HEK293 (cell line): ENCODE data around the gene VWA3A.
"Not testable (repeated sequence)": the region's sequence is repeated elsewhere in the genome, so short reads cannot be mapped to it uniquely, and the experiment has no call there.

Experiments used
- CTCF ChIA-PET: fragments of 350-600 bp; formaldehyde crosslinking; extraction: SDS; loops from one replicate; lab custom pipeline; 2021; ENCODE audit warnings: antibody characterized with exemption; lab: Yijun Ruan, JAX
- POLR2A ChIA-PET: fragments of 300-600 bp; formaldehyde crosslinking; extraction: SDS; loops from one replicate; lab custom pipeline; 2020; ENCODE audit warnings: antibody characterized with exemption, inconsistent platforms; lab: Yijun Ruan, JAX
- H3K27ac ChIP-seq: fragments of 200-500 bp; sonication (Bioruptor generic); 2 replicates; pipeline ENCODE4 v1.5.1; 2014; ENCODE audit warnings: low read depth, low read length, control low read depth, inconsistent platforms; ENCODE audit errors: extremely low read depth
- H3K36me3 ChIP-seq, 2 experiments: fragments of 200-500 bp in 1 of 2; sonication (Bioruptor generic) in 1 of 2; 1 replicate in 1 of 2; 2 replicates in 1 of 2; pipeline ENCODE4 v1.5.1; 2014 to 2017; ENCODE audit warnings: inconsistent platforms in 2 of 2, low read length in 2 of 2; ENCODE audit not compliant: control insufficient read depth in 2 of 2, insufficient read depth in 1 of 2
- H3K4me1 ChIP-seq: fragments of 200-500 bp; sonication (Bioruptor generic); 2 replicates; pipeline ENCODE4 v1.5.1; 2014; ENCODE audit warnings: mild to moderate bottlenecking, low read length, inconsistent platforms; ENCODE audit not compliant: control insufficient read depth, insufficient read depth
- H3K4me3 ChIP-seq: 2 replicates; pipeline ENCODE4 v1.5.1; 2011; ENCODE audit warnings: low read depth, mild to moderate bottlenecking, control low read depth, low read length, moderate library complexity
- H3K9me3 ChIP-seq: fragments of 200-500 bp; sonication (Bioruptor generic); 2 replicates; pipeline ENCODE4 v1.5.1; 2014; ENCODE audit warnings: low read depth, low read length, inconsistent platforms; ENCODE audit not compliant: control insufficient read depth, insufficient read depth
- CTCF ChIP-seq: fragments of 450-650 bp; formaldehyde crosslinking; IDR thresholded peaks from 2 replicates; pipeline ENCODE4 v1.5.1; 2016; ENCODE audit warnings: missing biosample characterization, missing genetic modification characterization
- GLIS1 ChIP-seq: fragments of 450-650 bp; formaldehyde crosslinking; IDR thresholded peaks from 2 replicates; pipeline ENCODE4 v1.5.1; 2016; ENCODE audit warnings: missing biosample characterization, missing genetic modification characterization
- SP3 ChIP-seq: fragments of 450-650 bp; formaldehyde crosslinking; IDR thresholded peaks from 2 replicates; pipeline ENCODE4 v1.5.1; 2016; ENCODE audit warnings: missing biosample characterization, missing genetic modification characterization
- ZBTB21 ChIP-seq: fragments of 450-650 bp; formaldehyde crosslinking; IDR thresholded peaks from 2 replicates; pipeline ENCODE4 v1.5.1; 2017; ENCODE audit warnings: missing biosample characterization, missing genetic modification characterization
- ZFP3 ChIP-seq: fragments of 450-650 bp; formaldehyde crosslinking; IDR thresholded peaks from 2 replicates; pipeline ENCODE4 v1.5.1; 2016; ENCODE audit warnings: low read depth, missing biosample characterization, missing genetic modification characterization
- ZNF155 ChIP-seq: fragments of 450-650 bp; formaldehyde crosslinking; IDR thresholded peaks from 2 replicates; pipeline ENCODE4 v1.5.1; 2016; ENCODE audit warnings: missing biosample characterization, missing genetic modification characterization
- ZNF175 ChIP-seq: fragments of 450-650 bp; formaldehyde crosslinking; IDR thresholded peaks from 2 replicates; pipeline ENCODE4 v1.5.1; 2016; ENCODE audit warnings: missing biosample characterization, missing genetic modification characterization
- ZNF18 ChIP-seq: fragments of 450-650 bp; formaldehyde crosslinking; IDR thresholded peaks from 2 replicates; pipeline ENCODE4 v1.5.1; 2016; ENCODE audit warnings: missing biosample characterization, missing genetic modification characterization
- ZNF184 ChIP-seq: fragments of 450-650 bp; IDR thresholded peaks from 2 replicates; pipeline ENCODE4 v1.5.1; 2018; ENCODE audit warnings: missing biosample characterization, mild to moderate bottlenecking, missing genetic modification characterization
- ZNF24 ChIP-seq: fragments of 450-650 bp; formaldehyde crosslinking; IDR thresholded peaks from 2 replicates; pipeline ENCODE4 v1.5.1; 2016; ENCODE audit warnings: missing biosample characterization, missing genetic modification characterization
- ZNF26 ChIP-seq: fragments of 450-650 bp; formaldehyde crosslinking; IDR thresholded peaks from 2 replicates; pipeline ENCODE4 v1.5.1; 2016; ENCODE audit warnings: missing biosample characterization, missing genetic modification characterization
- ZNF610 ChIP-seq: fragments of 450-650 bp; formaldehyde crosslinking; IDR thresholded peaks from 2 replicates; pipeline ENCODE4 v1.5.1; 2016; ENCODE audit warnings: missing biosample characterization, missing genetic modification characterization, borderline replicate concordance
- ZNF621 ChIP-seq: fragments of 450-650 bp; formaldehyde crosslinking; IDR thresholded peaks from 2 replicates; pipeline ENCODE4 v1.5.1; 2017; ENCODE audit warnings: missing biosample characterization, missing genetic modification characterization
- ZNF660 ChIP-seq: fragments of 450-650 bp; IDR thresholded peaks from 2 replicates; pipeline ENCODE4 v1.5.1; 2018; ENCODE audit warnings: missing biosample characterization, mild to moderate bottlenecking, missing genetic modification characterization
- ZNF670 ChIP-seq: fragments of 450-650 bp; formaldehyde crosslinking; IDR thresholded peaks from 2 replicates; pipeline ENCODE4 v1.5.1; 2016; ENCODE audit warnings: missing biosample characterization, missing genetic modification characterization, low read depth

Gene VWA3A

GRCh38 chr16:22196559-22197168 lies 104.3 kb downstream of the VWA3A start:
- not testable (repeated sequence) for H3K9me3 ChIP-seq, H3K36me3 ChIP-seq, H3K4me1 ChIP-seq, H3K4me3 ChIP-seq, H3K27ac ChIP-seq
- ChIA-PET POLR2A (interaction anchor here (0.7 kb wide), 1 partner anchor 9 kb away, joined by 7 read pairs; no protein-coding TSS in a partner anchor), CTCF (interaction anchor here (0.6 to 2.4 kb wide), 8 partner anchors 11 to 478 kb away, joined by 3 to 10 read pairs (median 3); partner anchors contain the start of gene POLR3E)

- Histone ChIP-seq H3K27ac (no peak overlapping the region), H3K4me1 (no peaks in the 10 kb centered on the region), H3K4me3 (no peak overlapping the region), H3K36me3 (no peaks in the 10 kb centered on the region), H3K9me3 (no peaks in the 10 kb centered on the region)
- TF ChIP-seq ZNF621 (tag by site-specific recombination) = no peak
- peak; percentile 25; the same call in 1 of the 2 replicates for TF ChIP-seq GLIS1 (tag by site-specific recombination)
- 0 out of 2 replicates have a peak, but pooled peaks have one; percentile 29 for TF ChIP-seq CTCF (tag by site-specific recombination)
- ChIA-PET POLR2A (no interaction called here), CTCF (interaction anchor here (0.9 kb wide), 1 partner anchor 120 kb away, joined by 4 read pairs; no protein-coding TSS in a partner anchor)
These were observed 106.4 kb downstream of the VWA3A start for GRCh38 chr16:22198547-22199293.

- no peaks in the 10 kb centered on the region for H3K36me3 ChIP-seq
- POLR2A ChIA-PET = no interaction called here
- CTCF ChIA-PET = no interaction called here
- no peak overlapping the region for H3K4me3 ChIP-seq
- no peak overlapping the region for H3K27ac ChIP-seq
- TF ChIP-seq ZNF184 (tag by site-specific recombination) (no peak), ZNF18 (tag by site-specific recombination) (no peak), ZNF610 (tag by site-specific recombination) (0 out of 2 replicates have a peak, but pooled peaks have one; percentile 4), ZNF24 (tag by site-specific recombination) (0 out of 2 replicates have a peak, but pooled peaks have one; percentile 13), ZNF175 (tag by site-specific recombination) (no peak), ZNF670 (no peak), SP3 (tag by site-specific recombination) (0 out of 2 replicates have a peak, but pooled peaks have one; percentile 5), ZFP3 (tag by site-specific recombination) (no peak), ZNF155 (tag by site-specific recombination) (no peak), ZNF26 (tag by site-specific recombination) (no peak), ZNF660 (tag by site-specific recombination) (no peak), ZBTB21 (0 out of 2 replicates have a peak, but pooled peaks have one; percentile 2)
- no peaks in the 10 kb centered on the region for H3K4me1 ChIP-seq
- no peaks in the 10 kb centered on the region for H3K9me3 ChIP-seq
These were observed 109.9 kb downstream of the VWA3A start for GRCh38 chr16:22202261-22202637.
